Activated CD8-positive, alpha-beta T cell treated with anti-CD3 and anti-CD28 coated beads for 36 hours (primary cell): ENCODE data around the gene FBRSL1. TPM values are rescaled to one million over a fixed set of nuclear protein-coding genes. Genes with fewer than 3 reads are reported as not detected.

ENCODE experiments used
- ATAC-seq: fragments of 200-7000 bp; cut with Tn5 transposase; one replicate; pipeline ENCODE4 v1.10.0; 2021; ENCODE audit warnings: mild to moderate bottlenecking, moderate library complexity
- CTCF ChIA-PET: fragments of 350-600 bp; sonication (Branson Sonifier 250); formaldehyde crosslinking; loops from one replicate; lab custom pipeline; 2021; ENCODE audit warnings: antibody characterized with exemption; lab: Charles Lee
- POLR2A ChIA-PET: fragments of 350-600 bp; sonication (Branson Sonifier 250); formaldehyde crosslinking; loops from one replicate; lab custom pipeline; 2021; ENCODE audit warnings: antibody characterized with exemption; lab: Charles Lee
- DNase-seq: peaks from one replicate; pipeline ENCODE4 v3.0.0-alpha.2; 2020
- H3K27ac Mint-ChIP-seq: one replicate; pipeline ENCODE4 v1.8.0; 2021; ENCODE audit warnings: mild to moderate bottlenecking, mixed read lengths
- H3K27me3 Mint-ChIP-seq: one replicate; pipeline ENCODE4 v1.8.0; 2021; ENCODE audit warnings: mixed read lengths
- H3K36me3 Mint-ChIP-seq: one replicate; pipeline ENCODE4 v1.8.0; 2021; ENCODE audit warnings: low read depth, mixed read lengths
- H3K4me1 Mint-ChIP-seq: one replicate; pipeline ENCODE4 v1.8.0; 2021; ENCODE audit warnings: low read depth, mixed read lengths
- H3K4me3 Mint-ChIP-seq: one replicate; pipeline ENCODE4 v1.8.0; 2021; ENCODE audit warnings: mild to moderate bottlenecking, moderate library complexity, mixed read lengths
- H3K9me3 Mint-ChIP-seq: one replicate; pipeline ENCODE4 v1.8.0; 2021; ENCODE audit warnings: mixed read lengths
- intact Hi-C: fragments of 100-400 bp; cut with micrococcal nuclease; formaldehyde crosslinking; loops from one replicate; pipeline ENCODE4 v1.10.0; 2022
- total RNA-seq, 2 experiments: library from RNA; stranded (reverse); gene quantifications; one replicate each; pipeline ENCODE4 v1.2.3, GENCODE V29; 2021
- TF ChIP-seq, protein P1 (sequence below): fragments of 200-600 bp; IDR thresholded peaks from one replicate; pipeline ENCODE4 v1.8.0; 2022; ENCODE audit warnings: antibody characterized with exemption, mild to moderate bottlenecking

FBRSL1 gene
- total RNA-seq, 2 experiments from 2014 or later = 41.4 to 48.1 TPM

DNA sequence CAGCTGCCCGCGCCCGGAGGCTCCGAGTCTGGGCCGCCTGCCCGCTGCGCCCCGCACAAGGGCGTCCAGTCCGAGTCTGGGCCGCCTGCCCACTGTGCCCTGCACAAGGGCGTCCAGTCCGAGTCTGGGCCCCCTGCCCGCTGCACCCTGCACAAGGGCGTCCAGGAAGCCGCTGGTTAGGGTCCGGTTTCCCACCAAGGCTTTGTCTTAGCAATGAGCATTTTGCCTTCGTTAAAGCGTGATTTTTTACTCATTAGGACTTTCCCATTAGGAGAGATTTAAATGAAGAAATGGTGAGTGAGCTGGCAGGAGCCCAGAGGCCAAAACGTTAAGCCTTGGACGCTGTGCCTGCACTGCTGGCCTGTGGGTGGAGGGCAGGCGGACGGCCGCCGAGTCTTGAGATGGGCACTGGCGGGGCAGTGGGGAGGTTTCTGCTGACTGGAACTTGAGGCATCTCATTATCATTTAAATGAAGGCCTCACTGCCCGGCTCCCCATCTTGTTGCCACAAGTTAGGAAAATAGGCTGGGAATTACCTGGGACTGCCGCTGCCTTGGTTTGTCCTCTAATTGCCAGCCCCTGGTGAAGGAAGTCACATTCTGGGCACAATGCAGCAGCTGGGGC, 36.0 kb downstream of the FBRSL1 start:
- Mint-ChIP-seq H3K36me3 (no peaks in the 10 kb centered on the region), H3K4me3 (no peak overlapping the region), H3K9me3 (no peaks in the 10 kb centered on the region), H3K27me3 (no peaks in the 10 kb centered on the region), H3K4me1 (peaks cover 6% of the 10 kb centered on the region), H3K27ac (no peak overlapping the region)
- no peak for ATAC-seq
- TF ChIP-seq, protein P1, sequence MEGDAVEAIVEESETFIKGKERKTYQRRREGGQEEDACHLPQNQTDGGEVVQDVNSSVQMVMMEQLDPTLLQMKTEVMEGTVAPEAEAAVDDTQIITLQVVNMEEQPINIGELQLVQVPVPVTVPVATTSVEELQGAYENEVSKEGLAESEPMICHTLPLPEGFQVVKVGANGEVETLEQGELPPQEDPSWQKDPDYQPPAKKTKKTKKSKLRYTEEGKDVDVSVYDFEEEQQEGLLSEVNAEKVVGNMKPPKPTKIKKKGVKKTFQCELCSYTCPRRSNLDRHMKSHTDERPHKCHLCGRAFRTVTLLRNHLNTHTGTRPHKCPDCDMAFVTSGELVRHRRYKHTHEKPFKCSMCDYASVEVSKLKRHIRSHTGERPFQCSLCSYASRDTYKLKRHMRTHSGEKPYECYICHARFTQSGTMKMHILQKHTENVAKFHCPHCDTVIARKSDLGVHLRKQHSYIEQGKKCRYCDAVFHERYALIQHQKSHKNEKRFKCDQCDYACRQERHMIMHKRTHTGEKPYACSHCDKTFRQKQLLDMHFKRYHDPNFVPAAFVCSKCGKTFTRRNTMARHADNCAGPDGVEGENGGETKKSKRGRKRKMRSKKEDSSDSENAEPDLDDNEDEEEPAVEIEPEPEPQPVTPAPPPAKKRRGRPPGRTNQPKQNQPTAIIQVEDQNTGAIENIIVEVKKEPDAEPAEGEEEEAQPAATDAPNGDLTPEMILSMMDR = no peak
- ChIA-PET POLR2A (no interaction called here), CTCF (interaction anchor here (1.9 to 7.0 kb wide), 3 partner anchors 19 to 111 kb away, joined by 5 to 69 read pairs (median 9); no protein-coding TSS in a partner anchor)
- intact Hi-C loops = no loop called here
- DNase-seq = no peak

DNA sequence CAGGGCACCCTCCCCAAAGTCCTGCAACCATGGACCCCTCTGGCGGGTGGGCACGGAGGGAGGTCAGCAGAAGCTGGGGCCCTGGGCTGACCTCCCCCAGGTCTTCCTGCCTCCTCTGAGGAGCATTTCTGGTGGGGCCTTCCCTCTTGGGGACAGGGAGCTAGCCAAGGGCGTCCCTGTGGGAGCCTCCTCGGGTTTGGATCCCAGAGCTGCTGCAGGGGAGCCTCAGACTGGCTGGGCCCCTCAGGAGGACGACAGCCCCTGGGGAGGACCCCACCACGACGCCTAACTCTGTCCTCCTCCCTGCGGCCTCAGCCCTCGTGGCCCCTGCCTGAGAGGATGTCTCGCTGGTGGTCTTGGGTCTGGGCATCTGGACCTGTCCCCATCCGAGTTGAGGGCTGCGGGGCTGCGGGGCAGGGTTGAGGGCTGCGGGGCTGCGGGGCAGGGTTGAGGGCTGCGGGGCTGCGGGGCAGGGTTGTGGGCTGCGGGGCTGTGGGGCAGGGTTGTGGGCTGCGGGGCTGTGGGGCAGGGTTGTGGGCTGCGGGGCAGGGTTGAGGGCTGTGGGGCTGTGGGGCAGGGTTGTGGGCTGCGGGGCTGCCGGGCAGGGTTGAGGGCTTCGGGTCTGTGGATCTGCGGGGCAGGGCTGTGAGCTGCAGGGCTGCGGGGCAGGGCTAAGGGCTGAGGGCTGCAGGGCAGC, 37.4 kb downstream of the FBRSL1 start:
- Mint-ChIP-seq H3K27ac (no peak overlapping the region), H3K9me3 (no peaks in the 10 kb centered on the region), H3K4me3 (no peak overlapping the region), H3K27me3 (no peaks in the 10 kb centered on the region), H3K36me3 (no peaks in the 10 kb centered on the region), H3K4me1 (peaks cover 6% of the 10 kb centered on the region)
- ATAC-seq = no peak
- intact Hi-C loops = no loop called here
- ChIA-PET CTCF (interaction anchor here (0.9 to 7.0 kb wide), 3 partner anchors 8 to 112 kb away, joined by 3 to 69 read pairs (median 5); no protein-coding TSS in a partner anchor), POLR2A (interaction anchor here (1.0 kb wide), 1 partner anchor 28 kb away, joined by 3 read pairs; no protein-coding TSS in a partner anchor)
- no peak for DNase-seq
- TF ChIP-seq, protein P1 = no peak

DNA sequence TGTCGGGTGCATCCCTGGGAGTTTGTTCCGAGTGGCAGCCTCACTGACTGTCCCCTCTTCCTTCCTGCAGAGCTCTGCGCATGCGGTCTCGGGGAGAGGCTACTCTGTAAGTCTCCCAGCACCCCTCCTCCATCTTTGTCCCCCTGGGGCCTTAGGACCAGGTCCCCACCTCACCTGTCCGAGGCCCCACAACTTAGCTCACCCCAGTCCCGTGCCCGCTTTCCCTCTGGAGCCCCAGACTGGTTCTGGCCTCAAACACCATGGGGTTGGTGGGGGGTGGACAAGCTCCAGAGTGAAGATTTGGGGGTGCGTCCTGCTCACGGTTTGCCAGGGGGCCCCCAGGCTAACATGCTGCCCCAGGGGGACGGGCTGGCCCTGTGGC, 37.9 kb downstream of the FBRSL1 start:
- Mint-ChIP-seq H3K27ac (no peak overlapping the region), H3K36me3 (no peaks in the 10 kb centered on the region), H3K9me3 (no peaks in the 10 kb centered on the region), H3K4me3 (no peak overlapping the region), H3K27me3 (no peaks in the 10 kb centered on the region), H3K4me1 (peaks cover 6% of the 10 kb centered on the region)
- ChIA-PET CTCF (interaction anchor here (0.9 to 7.0 kb wide), 2 partner anchors 8 to 113 kb away, joined by 3 to 69 read pairs; no protein-coding TSS in a partner anchor), POLR2A (interaction anchor here (1.0 kb wide), 1 partner anchor 27 kb away, joined by 3 read pairs; no protein-coding TSS in a partner anchor)
- DNase-seq = no peak
- TF ChIP-seq, protein P1 = no peak
- intact Hi-C loops = no loop called here
- no peak for ATAC-seq

DNA sequence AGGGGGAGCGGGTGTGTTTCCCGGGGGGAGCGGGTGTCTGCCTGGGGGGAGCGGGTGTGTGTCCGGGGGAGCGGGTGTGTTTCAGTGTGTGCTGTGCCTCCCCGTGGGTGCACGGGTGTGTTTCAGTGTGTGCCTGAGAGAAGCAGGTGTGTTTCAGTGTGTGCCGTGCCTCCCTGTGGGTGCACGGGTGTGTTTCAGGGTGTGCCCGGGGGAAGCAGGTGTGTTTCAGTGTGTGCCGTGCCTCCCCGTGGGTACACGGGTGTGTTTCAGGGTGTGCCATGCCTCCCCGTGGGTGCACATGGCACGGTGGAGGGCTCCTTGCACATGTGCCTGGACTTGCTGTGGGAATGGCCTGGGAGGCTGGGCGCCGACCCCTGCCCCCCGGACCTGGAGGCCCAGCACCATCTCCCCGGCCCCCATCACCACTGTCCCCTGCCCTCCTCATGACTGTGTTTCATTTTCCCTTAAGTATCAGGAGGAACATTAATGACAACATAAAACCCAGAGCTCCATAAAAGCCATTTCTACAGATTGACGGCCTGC, 38.7 kb downstream of the FBRSL1 start:
- no peak overlapping the region for H3K4me3 Mint-ChIP-seq
- H3K4me1 Mint-ChIP-seq = peaks cover 3% of the 10 kb centered on the region
- no peaks in the 10 kb centered on the region for H3K27me3 Mint-ChIP-seq
- DNase-seq (no peak), ATAC-seq (no peak)
- intact Hi-C loops = no loop called here
- POLR2A ChIA-PET = interaction anchor here (1.0 kb wide), 1 partner anchor 26 kb away, joined by 3 read pairs; no protein-coding TSS in a partner anchor
- H3K27ac Mint-ChIP-seq = no peak overlapping the region
- CTCF ChIA-PET = interaction anchor here (0.9 to 7.0 kb wide), 3 partner anchors 9 to 114 kb away, joined by 3 to 69 read pairs (median 4); no protein-coding TSS in a partner anchor
- peaks cover 2% of the 10 kb centered on the region for H3K36me3 Mint-ChIP-seq
- no peaks in the 10 kb centered on the region for H3K9me3 Mint-ChIP-seq
- TF ChIP-seq, protein P1 = no peak
